ENCODE measurements around the gene PLA2G12B. TPM values are rescaled to one million over a fixed set of nuclear protein-coding genes. Genes with fewer than 3 reads are reported as not detected.

Gene PLA2G12B
- total RNA-seq, 1 donor from 2014 or later, result not detected

Other genes with a start within 250 kb of the PLA2G12B start
- gene OIT3, start 61.1 kb downstream of the PLA2G12B start, total RNA-seq, result not detected in 2 replicates
- 71.9 and 72.8 TPM in 2 replicates for gene P4HA1, start 142.1 kb upstream of the PLA2G12B start, total RNA-seq
- gene NUDT13, start 155.6 kb upstream of the PLA2G12B start, total RNA-seq, result 0.76 and 1.0 TPM in 2 replicates
- gene ECD, start 213.2 kb upstream of the PLA2G12B start, total RNA-seq, result 35.2 and 37.8 TPM in 2 replicates
- gene FAM149B1, start 213.3 kb upstream of the PLA2G12B start, total RNA-seq, result 13.8 and 14.3 TPM in 2 replicates

Data from activated T-helper 2 cell treated with anti-CD3 and anti-CD28 coated beads, Interferon-gamma antibody, Interleukin-2, Interleukin-4, amounts not matched to agents 10 μg/mL and 5 μg/mL and 100 μg/mL, durations not matched to agents 14 hours and 24 hours and 36 hours (primary cell).